Gastrocnemius medialis (tissue), 4 donors: ENCODE results near the gene HES2. TPM values are rescaled to one million over a fixed set of nuclear protein-coding genes. Genes with fewer than 3 reads are reported as not detected.
A peak's percentile ranks its signal among the peaks of the same experiment; 100 is the strongest.
"Not testable (repeated sequence)": the region's sequence is repeated elsewhere in the genome, so short reads cannot be mapped to it uniquely, and the experiment has no call there.

ENCODE experiments used
- ATAC-seq, 2 donors: fragments of 150-250 bp; one replicate each; pipeline ENCODE4 v1.9.1; 2016
- DNase-seq, 2 donors: peaks; one replicate each; pipeline ENCODE4 v3.0.0-alpha.2; 2019
- H3K27ac ChIP-seq, 4 donors: fragments of 200-600 bp; sonication (generic); 1 replicate in 1 of 4; 2 replicates in 3 of 4; pipeline ENCODE4 v1.5.1; 2016 to 2018; ENCODE audit warnings: mild to moderate bottlenecking in 2 of 4, moderate library complexity in 1 of 4
- H3K27me3 ChIP-seq, 3 donors: fragments of 200-600 bp; sonication (generic) in 2 of 3; 1 replicate in 1 of 3; 2 replicates in 2 of 3; pipeline versions ENCODE4 v1.5.1 to v1.6.0; 2016 to 2019; ENCODE audit warnings: mild to moderate bottlenecking in 1 of 3, moderate library complexity in 1 of 3
- H3K36me3 ChIP-seq, 2 donors: fragments of 200-600 bp; sonication (generic) in 1 of 2; one replicate each; pipeline ENCODE4 v1.5.1; 2017 to 2018
- H3K4me1 ChIP-seq, 2 donors: fragments of 200-600 bp; sonication (generic) in 1 of 2; one replicate each; pipeline ENCODE4 v1.5.1; 2016 to 2017; ENCODE audit warnings: mild to moderate bottlenecking in 2 of 2
- H3K4me3 ChIP-seq, 4 donors: fragments of 200-600 bp; sonication (generic) in 3 of 4; 1 replicate in 1 of 4; 2 replicates in 3 of 4; pipeline ENCODE4 v1.5.1; 2016 to 2019; ENCODE audit warnings: mild to moderate bottlenecking in 2 of 4
- H3K9me3 ChIP-seq, 3 donors: fragments of 200-600 bp; sonication (generic) in 2 of 3; 1 replicate in 1 of 3; 2 replicates in 2 of 3; pipeline ENCODE4 v1.5.1; 2016 to 2019
- POLR2A ChIP-seq, 2 donors: fragments of 450-650 bp; IDR thresholded peaks; one replicate each; pipeline ENCODE4 v1.6.1; 2017; ENCODE audit warnings: antibody characterized with exemption in 2 of 2, mild to moderate bottlenecking in 2 of 2, moderate library complexity in 2 of 2
- in situ Hi-C, 4 donors: fragments of 200-750 bp; cut with MboI; loops; one replicate each; pipeline versions ENCODE4 v1.15.0 to v1.8.0; 2017; ENCODE audit warnings: low sequenced_read_pairs in 4 of 4
- intact Hi-C: fragments of 100-400 bp; cut with DNase I; formaldehyde crosslinking; loops from one replicate; pipeline ENCODE4 v1.15.1; 2023; ENCODE audit warnings: low total_unique reads
- total RNA-seq, 4 donors: library from RNA; depleted of rRNA; stranded (reverse); fragments of >200 nt; gene quantifications; one replicate each; pipeline versions ENCODE4 v1.1.0 to v1.2.3, GENCODE V29; 2016
- TF ChIP-seq, protein P1 (sequence below), 5 experiments: fragments of 450-650 bp in 3 of 5; fragments of 200-600 bp in 2 of 5; sonication (generic) in 2 of 5; IDR thresholded peaks in 4 of 5; conservative IDR thresholded peaks in 1 of 5; 1 replicate in 4 of 5; 2 replicates in 1 of 5; pipeline ENCODE4 v1.5.1; 2016 to 2019; ENCODE audit warnings: antibody characterized with exemption in 5 of 5, mild to moderate bottlenecking in 3 of 5, moderate library complexity in 3 of 5

The HES2 gene
- total RNA-seq, 4 donors from 2014 or later, result 0.24 TPM; not detected in 3

GRCh38 chr1:6448749-6449631 lies 29.3 kb upstream of the HES2 start:
- intact Hi-C loops, result no loop called here
- H3K9me3 ChIP-seq, result no peaks in the 10 kb centered on the region
- in situ Hi-C loops, result no loop called here
- no peak overlapping the region for H3K27ac ChIP-seq
- DNase-seq (no peak), ATAC-seq (peak in 1 of 2 donors; percentile 25)
- peaks cover 71 to 80% (median 73%) of the 10 kb centered on the region in 3 donors for H3K27me3 ChIP-seq
- no peak overlapping the region for H3K4me3 ChIP-seq
- H3K36me3 ChIP-seq, result no peaks in the 10 kb centered on the region
- no peak for TF ChIP-seq POLR2A (IDR thresholded peaks at IDR 0.05)
- TF ChIP-seq, protein P1, sequence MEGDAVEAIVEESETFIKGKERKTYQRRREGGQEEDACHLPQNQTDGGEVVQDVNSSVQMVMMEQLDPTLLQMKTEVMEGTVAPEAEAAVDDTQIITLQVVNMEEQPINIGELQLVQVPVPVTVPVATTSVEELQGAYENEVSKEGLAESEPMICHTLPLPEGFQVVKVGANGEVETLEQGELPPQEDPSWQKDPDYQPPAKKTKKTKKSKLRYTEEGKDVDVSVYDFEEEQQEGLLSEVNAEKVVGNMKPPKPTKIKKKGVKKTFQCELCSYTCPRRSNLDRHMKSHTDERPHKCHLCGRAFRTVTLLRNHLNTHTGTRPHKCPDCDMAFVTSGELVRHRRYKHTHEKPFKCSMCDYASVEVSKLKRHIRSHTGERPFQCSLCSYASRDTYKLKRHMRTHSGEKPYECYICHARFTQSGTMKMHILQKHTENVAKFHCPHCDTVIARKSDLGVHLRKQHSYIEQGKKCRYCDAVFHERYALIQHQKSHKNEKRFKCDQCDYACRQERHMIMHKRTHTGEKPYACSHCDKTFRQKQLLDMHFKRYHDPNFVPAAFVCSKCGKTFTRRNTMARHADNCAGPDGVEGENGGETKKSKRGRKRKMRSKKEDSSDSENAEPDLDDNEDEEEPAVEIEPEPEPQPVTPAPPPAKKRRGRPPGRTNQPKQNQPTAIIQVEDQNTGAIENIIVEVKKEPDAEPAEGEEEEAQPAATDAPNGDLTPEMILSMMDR (IDR thresholded peaks at IDR 0.05 in 4 of 5, conservative IDR thresholded peaks at IDR 0.05 in 1 of 5), result no peak
- peaks cover 2 to 5% of the 10 kb centered on the region in 2 donors for H3K4me1 ChIP-seq

DNA sequence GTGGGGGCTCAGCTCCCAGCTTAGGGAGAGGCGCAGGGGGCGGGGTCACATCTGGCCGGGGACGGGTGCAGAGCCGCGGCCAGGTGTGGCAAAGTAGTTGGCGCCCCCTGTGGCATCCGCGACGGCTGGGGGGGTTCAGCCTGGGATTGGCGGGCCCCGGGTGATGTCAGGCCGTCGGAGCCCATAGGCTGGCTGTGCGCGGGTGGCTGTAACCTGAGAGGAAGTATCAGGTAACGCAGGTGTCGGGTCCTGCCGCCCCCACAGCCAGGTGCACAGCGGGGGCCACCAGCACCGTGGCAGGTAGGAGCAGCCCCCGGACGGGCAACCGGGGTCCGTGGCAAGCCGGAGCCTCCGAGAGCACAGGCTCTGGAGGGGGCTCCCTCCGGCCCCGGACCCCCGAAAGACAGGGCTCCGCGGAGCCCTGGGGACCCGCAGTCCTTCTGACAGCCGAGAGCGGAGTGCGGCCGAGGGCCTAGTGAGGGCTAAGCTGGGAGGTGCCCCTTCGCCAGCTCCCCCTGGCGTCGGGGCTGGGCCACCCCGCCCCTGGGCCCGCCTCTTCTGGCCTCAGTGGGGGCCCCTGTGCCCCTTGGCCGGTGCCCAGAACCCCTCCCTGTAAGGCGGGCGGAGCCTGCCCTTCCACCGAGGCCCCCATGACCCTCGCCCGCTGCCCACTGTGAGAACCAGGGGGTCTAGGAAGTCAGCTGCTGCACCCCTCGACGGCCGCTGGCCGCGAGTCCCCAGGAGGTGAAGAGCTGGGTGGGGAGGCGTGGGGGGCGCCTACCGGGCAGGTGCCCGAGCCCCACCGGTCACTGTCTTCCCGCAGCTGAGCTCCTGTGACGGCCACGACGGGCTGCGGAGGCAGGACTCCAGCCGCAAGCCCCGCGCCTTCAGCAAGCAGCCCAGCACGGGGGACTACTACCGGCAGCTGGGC lies 28.4 kb upstream of the HES2 start:
- Histone ChIP-seq H3K4me1 (peaks cover 0 to 5% of the 10 kb centered on the region in 2 donors), H3K27me3 (peaks cover 63 to 71% (median 64%) of the 10 kb centered on the region in 3 donors), H3K9me3 (no peaks in the 10 kb centered on the region), H3K27ac (no peak overlapping the region), H3K4me3 (no peak overlapping the region), H3K36me3 (no peaks in the 10 kb centered on the region)
- ATAC-seq, result no peak
- TF ChIP-seq POLR2A (IDR thresholded peaks at IDR 0.05), result no peak
- TF ChIP-seq, protein P1 (IDR thresholded peaks at IDR 0.05 in 4 of 5, conservative IDR thresholded peaks at IDR 0.05 in 1 of 5), result no peak
- no peak for DNase-seq
- intact Hi-C loops, result no loop called here
- in situ Hi-C loops, result no loop called here

DNA sequence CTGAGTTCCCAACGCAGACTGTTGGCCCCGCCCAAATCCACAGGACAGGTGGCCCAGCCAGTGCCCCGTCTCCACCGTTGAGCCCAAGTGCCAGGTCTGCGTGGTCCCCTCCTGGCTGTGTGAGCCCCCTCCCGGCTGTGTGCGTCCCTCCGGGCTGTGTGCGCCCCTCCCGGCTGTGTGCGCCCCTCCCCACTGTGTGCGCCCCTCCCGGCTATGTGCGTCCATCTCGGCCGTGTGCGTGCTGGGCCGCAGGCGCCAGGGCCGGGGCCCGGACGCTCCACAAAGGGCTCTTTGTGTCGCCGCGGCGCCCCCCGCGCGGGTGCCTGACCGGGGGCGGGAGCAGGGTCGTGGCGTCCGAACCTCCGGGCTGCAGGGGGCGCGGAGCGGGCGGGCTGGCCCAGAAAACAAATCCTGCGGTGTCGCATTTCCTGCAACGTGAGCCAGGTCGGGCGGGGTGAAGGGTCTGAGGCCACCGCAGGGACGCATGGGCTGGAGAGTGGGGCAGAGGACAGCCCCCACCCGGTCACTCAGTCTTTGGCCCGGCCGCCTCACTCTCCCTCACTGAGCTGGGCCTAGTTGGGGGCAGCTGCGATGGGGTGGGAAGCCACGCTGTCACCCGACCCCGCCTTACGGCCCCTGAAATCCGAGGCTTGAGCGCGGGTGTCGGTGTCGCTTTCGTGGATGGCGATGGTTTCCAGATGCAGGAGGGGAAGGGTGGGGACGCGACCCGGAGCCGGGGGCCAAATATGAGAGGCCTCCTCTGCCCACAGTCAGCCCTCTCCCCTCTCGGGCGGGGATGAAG lies 27.5 kb upstream of the HES2 start:
- in situ Hi-C loops, result no loop called here
- H3K4me3 ChIP-seq, result peak overlapping the region in 1 of 4 donors; percentile 17
- peaks cover 55 to 62% (median 55%) of the 10 kb centered on the region in 3 donors for H3K27me3 ChIP-seq
- no peak for TF ChIP-seq POLR2A (IDR thresholded peaks at IDR 0.05)
- TF ChIP-seq, protein P1 (IDR thresholded peaks at IDR 0.05 in 4 of 5, conservative IDR thresholded peaks at IDR 0.05 in 1 of 5), result no peak
- H3K4me1 ChIP-seq, result peaks cover 0 to 5% of the 10 kb centered on the region in 2 donors
- no peak overlapping the region for H3K27ac ChIP-seq
- no peak for DNase-seq
- no peaks in the 10 kb centered on the region for H3K9me3 ChIP-seq
- no peaks in the 10 kb centered on the region for H3K36me3 ChIP-seq
- no peak for ATAC-seq
- intact Hi-C loops, result no loop called here

DNA sequence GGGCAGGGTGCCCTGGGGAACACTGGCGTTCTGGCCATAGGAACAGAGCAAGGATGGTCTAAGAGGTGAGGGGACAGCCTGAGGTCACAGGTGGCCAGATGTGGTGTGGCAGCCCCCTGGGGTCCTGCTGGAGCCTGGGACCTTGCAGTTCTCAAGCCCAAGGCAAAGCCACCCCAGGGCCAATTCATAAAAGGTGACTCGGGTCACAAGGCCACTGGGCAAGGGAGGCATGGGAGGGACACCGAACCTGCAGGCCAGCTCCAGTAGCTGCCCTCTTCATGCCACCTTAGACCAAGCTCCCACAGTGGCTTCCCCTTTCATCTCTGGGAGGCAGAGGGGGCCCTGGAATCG lies 26.9 kb upstream of the HES2 start:
- Histone ChIP-seq H3K27ac (no peak overlapping the region), H3K9me3 (no peaks in the 10 kb centered on the region), H3K4me1 (peaks cover 0 to 5% of the 10 kb centered on the region in 2 donors), H3K36me3 (no peaks in the 10 kb centered on the region), H3K4me3 (no peak overlapping the region), H3K27me3 (peaks cover 50 to 57% (median 52%) of the 10 kb centered on the region in 3 donors)
- in situ Hi-C loops, result no loop called here
- DNase-seq, result no peak
- TF ChIP-seq, protein P1 (IDR thresholded peaks at IDR 0.05 in 4 of 5, conservative IDR thresholded peaks at IDR 0.05 in 1 of 5), result no peak
- no peak for TF ChIP-seq POLR2A (IDR thresholded peaks at IDR 0.05)
- intact Hi-C loops, result no loop called here
- ATAC-seq, result no peak

- H3K4me3 ChIP-seq, ATAC-seq, in situ Hi-C loops, DNase-seq, H3K36me3 ChIP-seq, H3K4me1 ChIP-seq, intact Hi-C loops, H3K9me3 ChIP-seq, H3K27ac ChIP-seq: not testable (repeated sequence)
- peaks cover 50 to 57% (median 52%) of the 10 kb centered on the region in 3 donors for H3K27me3 ChIP-seq
Measured at GRCh38 chr1:6445929-6446328, 26.2 kb upstream of the HES2 start.
